ENCODE results near the gene ACAD8.

Gene ACAD8

GRCh38 chr11:134226806-134227325, 26.5 kb upstream of the ACAD8 start:
- no peaks in the 10 kb centered on the region for H3K9me3 ChIP-seq (ENCODE audit: control insufficient read depth in 2 of 2, low read length in 2 of 2)
- H3K27ac ChIP-seq (ENCODE audit: low read depth in 2 of 2, low read length in 2 of 2) = no peak overlapping the region
- H3K4me1 ChIP-seq (ENCODE audit: control insufficient read depth in 2 of 2, insufficient read depth in 2 of 2, low read length in 2 of 2) = peaks cover 26 to 27% of the 10 kb centered on the region in 2 donors
- no peaks in the 10 kb centered on the region for H3K27me3 ChIP-seq (ENCODE audit: control insufficient read depth in 2 of 2, insufficient read depth in 2 of 2, low read length in 2 of 2)
- no peak overlapping the region for H3K4me3 ChIP-seq (ENCODE audit: low read length in 2 of 2)
- H3K9ac ChIP-seq (ENCODE audit: low read depth in 1 of 2, low read length in 2 of 2) = no peak overlapping the region
- H3K36me3 ChIP-seq (ENCODE audit: control insufficient read depth in 2 of 2, insufficient read depth in 2 of 2, low read length in 2 of 2) = peaks cover 0 to 2% of the 10 kb centered on the region in 2 donors

- peaks cover 20 to 21% of the 10 kb centered on the region in 2 donors for H3K4me1 ChIP-seq (ENCODE audit: control insufficient read depth in 2 of 2, insufficient read depth in 2 of 2, low read length in 2 of 2)
- H3K27ac ChIP-seq (ENCODE audit: low read depth in 2 of 2, low read length in 2 of 2) = no peak overlapping the region
Observed at GRCh38 chr11:134228625-134229024, 24.7 kb upstream of the ACAD8 start.

DNA sequence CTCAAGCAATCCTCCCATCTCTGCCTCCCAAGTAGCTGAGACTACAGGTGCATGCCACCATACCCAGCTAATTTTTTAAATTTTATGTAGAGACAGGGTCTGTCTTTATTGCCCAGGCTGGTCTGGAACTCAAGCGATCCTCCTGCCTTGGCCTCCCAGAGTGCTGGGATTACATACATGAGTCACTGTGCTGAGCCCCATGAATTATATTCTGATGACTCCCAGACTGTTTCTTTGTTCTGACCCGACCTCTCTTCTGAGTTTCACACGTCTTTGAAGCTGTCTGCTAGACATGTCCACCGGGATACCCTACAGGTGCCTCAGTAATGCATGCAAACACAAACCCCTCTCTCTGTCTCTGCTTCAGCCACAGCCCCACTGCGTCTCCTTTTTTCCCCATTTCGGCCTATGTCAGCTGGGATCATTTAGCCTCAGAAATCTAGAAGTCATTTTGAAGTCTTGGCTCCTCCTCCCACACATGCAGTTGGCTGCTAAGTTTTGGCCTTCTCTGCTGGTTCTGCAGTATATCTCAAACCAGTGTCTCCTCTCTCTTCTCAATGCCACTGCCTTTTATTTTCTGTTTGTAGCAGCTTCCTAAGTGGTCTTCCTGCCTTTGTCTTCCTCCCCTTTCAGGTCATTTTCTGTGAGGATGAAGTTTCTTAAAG, 24.1 kb upstream of the ACAD8 start:
- Histone ChIP-seq H3K36me3 (ENCODE audit: control insufficient read depth in 2 of 2, insufficient read depth in 2 of 2, low read length in 2 of 2) (peaks cover 0 to 2% of the 10 kb centered on the region in 2 donors), H3K4me1 (ENCODE audit: control insufficient read depth in 2 of 2, insufficient read depth in 2 of 2, low read length in 2 of 2) (peaks cover 20 to 21% of the 10 kb centered on the region in 2 donors), H3K9ac (ENCODE audit: low read depth in 1 of 2, low read length in 2 of 2) (no peak overlapping the region), H3K4me3 (ENCODE audit: low read length in 2 of 2) (no peak overlapping the region), H3K27ac (ENCODE audit: low read depth in 2 of 2, low read length in 2 of 2) (no peak overlapping the region), H3K27me3 (ENCODE audit: control insufficient read depth in 2 of 2, insufficient read depth in 2 of 2, low read length in 2 of 2) (no peaks in the 10 kb centered on the region), H3K9me3 (ENCODE audit: control insufficient read depth in 2 of 2, low read length in 2 of 2) (no peaks in the 10 kb centered on the region)

More at GRCh38 chr11:134228625-134229024, 24.7 kb upstream of the ACAD8 start:
- H3K4me3 ChIP-seq (ENCODE audit: low read length in 2 of 2) = no peak overlapping the region
- H3K9me3 ChIP-seq (ENCODE audit: control insufficient read depth in 2 of 2, low read length in 2 of 2) = no peaks in the 10 kb centered on the region
- no peak overlapping the region for H3K9ac ChIP-seq (ENCODE audit: low read depth in 1 of 2, low read length in 2 of 2)
- no peaks in the 10 kb centered on the region for H3K27me3 ChIP-seq (ENCODE audit: control insufficient read depth in 2 of 2, insufficient read depth in 2 of 2, low read length in 2 of 2)
- peaks cover 0 to 2% of the 10 kb centered on the region in 2 donors for H3K36me3 ChIP-seq (ENCODE audit: control insufficient read depth in 2 of 2, insufficient read depth in 2 of 2, low read length in 2 of 2)

GRCh38 chr11:134230339-134230738, 23.0 kb upstream of the ACAD8 start:
- Histone ChIP-seq H3K4me1 (ENCODE audit: control insufficient read depth in 2 of 2, insufficient read depth in 2 of 2, low read length in 2 of 2) (peaks cover 19% of the 10 kb centered on the region in 2 donors), H3K27me3 (ENCODE audit: control insufficient read depth in 2 of 2, insufficient read depth in 2 of 2, low read length in 2 of 2) (no peaks in the 10 kb centered on the region), H3K27ac (ENCODE audit: low read depth in 2 of 2, low read length in 2 of 2) (no peak overlapping the region), H3K9ac (ENCODE audit: low read depth in 1 of 2, low read length in 2 of 2) (peak overlapping the region in 1 of 2 donors; percentile 24), H3K4me3 (ENCODE audit: low read length in 2 of 2) (no peak overlapping the region), H3K9me3 (ENCODE audit: control insufficient read depth in 2 of 2, low read length in 2 of 2) (no peaks in the 10 kb centered on the region), H3K36me3 (ENCODE audit: control insufficient read depth in 2 of 2, insufficient read depth in 2 of 2, low read length in 2 of 2) (peaks cover 9% of the 10 kb centered on the region in 2 donors)

DNA sequence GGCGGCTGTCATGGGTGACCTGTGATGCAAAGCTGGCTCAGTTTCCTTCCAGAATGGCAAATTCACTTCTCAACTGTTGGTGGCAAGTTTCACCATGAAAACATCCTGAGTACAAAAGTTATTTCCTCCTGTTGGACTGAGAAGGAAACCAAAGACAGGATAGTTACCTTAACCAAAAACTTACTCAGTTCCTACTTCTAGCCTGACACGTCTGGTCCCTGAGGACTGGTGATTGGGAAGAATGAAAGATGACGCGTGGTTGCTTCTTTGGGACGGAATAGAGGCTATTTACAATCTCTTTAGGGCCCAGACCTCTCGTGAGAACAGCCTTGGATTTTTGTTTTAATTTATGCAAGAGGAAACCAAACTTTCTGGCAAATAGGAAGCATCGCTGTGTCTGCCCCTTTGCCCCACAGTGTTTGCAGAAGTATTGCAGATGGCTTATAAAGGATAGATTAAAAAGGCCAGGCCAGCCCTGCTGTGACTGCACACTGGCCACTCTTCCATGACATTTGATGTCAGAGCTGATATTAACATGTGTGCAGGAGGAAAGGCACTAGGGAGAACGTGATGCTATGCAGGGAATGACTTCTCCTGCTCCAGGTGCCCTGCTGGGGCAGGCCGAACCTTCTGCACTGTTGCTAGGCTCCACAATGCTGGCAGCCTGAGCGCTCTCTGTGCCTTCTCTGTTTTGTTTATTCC, 21.3 kb upstream of the ACAD8 start:
- Histone ChIP-seq H3K4me1 (ENCODE audit: control insufficient read depth in 2 of 2, insufficient read depth in 2 of 2, low read length in 2 of 2) (peaks cover 4 to 5% of the 10 kb centered on the region in 2 donors), H3K4me3 (ENCODE audit: low read length in 2 of 2) (no peak overlapping the region), H3K9me3 (ENCODE audit: control insufficient read depth in 2 of 2, low read length in 2 of 2) (no peaks in the 10 kb centered on the region), H3K27me3 (ENCODE audit: control insufficient read depth in 2 of 2, insufficient read depth in 2 of 2, low read length in 2 of 2) (no peaks in the 10 kb centered on the region), H3K36me3 (ENCODE audit: control insufficient read depth in 2 of 2, insufficient read depth in 2 of 2, low read length in 2 of 2) (peaks cover 17 to 19% of the 10 kb centered on the region in 2 donors), H3K9ac (ENCODE audit: low read depth in 1 of 2, low read length in 2 of 2) (no peak overlapping the region), H3K27ac (ENCODE audit: low read depth in 2 of 2, low read length in 2 of 2) (no peak overlapping the region)

- peaks cover 2 to 5% of the 10 kb centered on the region in 2 donors for H3K4me1 ChIP-seq (ENCODE audit: control insufficient read depth in 2 of 2, insufficient read depth in 2 of 2, low read length in 2 of 2)
- H3K9ac ChIP-seq (ENCODE audit: low read depth in 1 of 2, low read length in 2 of 2) = no peak overlapping the region
- no peak overlapping the region for H3K27ac ChIP-seq (ENCODE audit: low read depth in 2 of 2, low read length in 2 of 2)
- no peaks in the 10 kb centered on the region for H3K9me3 ChIP-seq (ENCODE audit: control insufficient read depth in 2 of 2, low read length in 2 of 2)
- peaks cover 24 to 26% of the 10 kb centered on the region in 2 donors for H3K36me3 ChIP-seq (ENCODE audit: control insufficient read depth in 2 of 2, insufficient read depth in 2 of 2, low read length in 2 of 2)
- no peaks in the 10 kb centered on the region for H3K27me3 ChIP-seq (ENCODE audit: control insufficient read depth in 2 of 2, insufficient read depth in 2 of 2, low read length in 2 of 2)
- H3K4me3 ChIP-seq (ENCODE audit: low read length in 2 of 2) = no peak overlapping the region
Observed at GRCh38 chr11:134233729-134234179, 19.6 kb upstream of the ACAD8 start.

- Histone ChIP-seq H3K9ac (ENCODE audit: low read depth in 1 of 2, low read length in 2 of 2) (no peak overlapping the region), H3K9me3 (ENCODE audit: control insufficient read depth in 2 of 2, low read length in 2 of 2) (no peaks in the 10 kb centered on the region), H3K4me3 (ENCODE audit: low read length in 2 of 2) (no peak overlapping the region), H3K36me3 (ENCODE audit: control insufficient read depth in 2 of 2, insufficient read depth in 2 of 2, low read length in 2 of 2) (peaks cover 37 to 39% of the 10 kb centered on the region in 2 donors), H3K27me3 (ENCODE audit: control insufficient read depth in 2 of 2, insufficient read depth in 2 of 2, low read length in 2 of 2) (no peaks in the 10 kb centered on the region), H3K27ac (ENCODE audit: low read depth in 2 of 2, low read length in 2 of 2) (no peak overlapping the region), H3K4me1 (ENCODE audit: control insufficient read depth in 2 of 2, insufficient read depth in 2 of 2, low read length in 2 of 2) (peaks cover 2 to 3% of the 10 kb centered on the region in 2 donors)
Observed at GRCh38 chr11:134235399-134235798, 18.0 kb upstream of the ACAD8 start.

- H3K36me3 ChIP-seq (ENCODE audit: control insufficient read depth in 2 of 2, insufficient read depth in 2 of 2, low read length in 2 of 2) = peaks cover 45 to 52% of the 10 kb centered on the region in 2 donors
- no peak overlapping the region for H3K4me3 ChIP-seq (ENCODE audit: low read length in 2 of 2)
- peaks cover 0 to 2% of the 10 kb centered on the region in 2 donors for H3K4me1 ChIP-seq (ENCODE audit: control insufficient read depth in 2 of 2, insufficient read depth in 2 of 2, low read length in 2 of 2)
- H3K9ac ChIP-seq (ENCODE audit: low read depth in 1 of 2, low read length in 2 of 2) = no peak overlapping the region
- H3K27me3 ChIP-seq (ENCODE audit: control insufficient read depth in 2 of 2, insufficient read depth in 2 of 2, low read length in 2 of 2) = no peaks in the 10 kb centered on the region
- no peak overlapping the region for H3K27ac ChIP-seq (ENCODE audit: low read depth in 2 of 2, low read length in 2 of 2)
- H3K9me3 ChIP-seq (ENCODE audit: control insufficient read depth in 2 of 2, low read length in 2 of 2) = no peaks in the 10 kb centered on the region
Observed at GRCh38 chr11:134236834-134237556, 16.4 kb upstream of the ACAD8 start.

- no peak overlapping the region for H3K27ac ChIP-seq (ENCODE audit: low read depth in 2 of 2, low read length in 2 of 2)
- H3K4me1 ChIP-seq (ENCODE audit: control insufficient read depth in 2 of 2, insufficient read depth in 2 of 2, low read length in 2 of 2) = no peaks in the 10 kb centered on the region
- no peaks in the 10 kb centered on the region for H3K27me3 ChIP-seq (ENCODE audit: control insufficient read depth in 2 of 2, insufficient read depth in 2 of 2, low read length in 2 of 2)
- no peaks in the 10 kb centered on the region for H3K9me3 ChIP-seq (ENCODE audit: control insufficient read depth in 2 of 2, low read length in 2 of 2)
- peaks cover 48 to 58% of the 10 kb centered on the region in 2 donors for H3K36me3 ChIP-seq (ENCODE audit: control insufficient read depth in 2 of 2, insufficient read depth in 2 of 2, low read length in 2 of 2)
- H3K4me3 ChIP-seq (ENCODE audit: low read length in 2 of 2) = no peak overlapping the region
- H3K9ac ChIP-seq (ENCODE audit: low read depth in 1 of 2, low read length in 2 of 2) = no peak overlapping the region
Observed at GRCh38 chr11:134237557-134237922, 15.8 kb upstream of the ACAD8 start.

DNA sequence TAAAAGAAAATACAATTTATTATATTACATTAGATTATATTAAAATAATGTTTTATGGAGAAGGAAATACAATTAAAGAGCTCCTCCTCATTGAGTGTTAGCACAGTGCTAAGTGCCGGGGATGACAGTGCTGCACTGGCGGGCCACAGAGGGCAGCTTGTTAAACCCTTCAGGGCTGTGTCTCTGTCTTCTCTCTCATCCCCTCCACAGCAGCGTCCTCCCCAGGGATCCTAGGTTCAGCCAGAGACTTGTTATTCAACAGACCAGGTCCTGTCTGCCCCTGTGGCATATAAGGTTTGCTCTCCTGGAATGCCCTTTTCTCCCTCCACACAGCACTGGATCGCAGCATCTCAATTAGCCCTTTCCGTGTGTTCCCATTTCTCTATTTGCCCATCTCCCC, 14.4 kb upstream of the ACAD8 start:
- Histone ChIP-seq H3K36me3 (ENCODE audit: control insufficient read depth in 2 of 2, insufficient read depth in 2 of 2, low read length in 2 of 2) (peaks cover 62 to 71% of the 10 kb centered on the region in 2 donors), H3K4me1 (ENCODE audit: control insufficient read depth in 2 of 2, insufficient read depth in 2 of 2, low read length in 2 of 2) (no peaks in the 10 kb centered on the region), H3K27ac (ENCODE audit: low read depth in 2 of 2, low read length in 2 of 2) (no peak overlapping the region), H3K4me3 (ENCODE audit: low read length in 2 of 2) (no peak overlapping the region), H3K27me3 (ENCODE audit: control insufficient read depth in 2 of 2, insufficient read depth in 2 of 2, low read length in 2 of 2) (no peaks in the 10 kb centered on the region), H3K9ac (ENCODE audit: low read depth in 1 of 2, low read length in 2 of 2) (no peak overlapping the region), H3K9me3 (ENCODE audit: control insufficient read depth in 2 of 2, low read length in 2 of 2) (no peaks in the 10 kb centered on the region)
